SKM-1 (cell line): ENCODE measurements around the gene FOXO3.
A peak's percentile ranks its signal among the peaks of the same experiment; 100 is the strongest.
"Not testable (repeated sequence)": the region's sequence is repeated elsewhere in the genome, so short reads cannot be mapped to it uniquely, and the experiment has no call there.

Experiments
- DNase-seq: peaks from one replicate; lab custom pipeline; 2025; ENCODE audit not compliant: unreplicated experiment; lab: John Stamatoyannopoulos, UW

Gene FOXO3

DNA sequence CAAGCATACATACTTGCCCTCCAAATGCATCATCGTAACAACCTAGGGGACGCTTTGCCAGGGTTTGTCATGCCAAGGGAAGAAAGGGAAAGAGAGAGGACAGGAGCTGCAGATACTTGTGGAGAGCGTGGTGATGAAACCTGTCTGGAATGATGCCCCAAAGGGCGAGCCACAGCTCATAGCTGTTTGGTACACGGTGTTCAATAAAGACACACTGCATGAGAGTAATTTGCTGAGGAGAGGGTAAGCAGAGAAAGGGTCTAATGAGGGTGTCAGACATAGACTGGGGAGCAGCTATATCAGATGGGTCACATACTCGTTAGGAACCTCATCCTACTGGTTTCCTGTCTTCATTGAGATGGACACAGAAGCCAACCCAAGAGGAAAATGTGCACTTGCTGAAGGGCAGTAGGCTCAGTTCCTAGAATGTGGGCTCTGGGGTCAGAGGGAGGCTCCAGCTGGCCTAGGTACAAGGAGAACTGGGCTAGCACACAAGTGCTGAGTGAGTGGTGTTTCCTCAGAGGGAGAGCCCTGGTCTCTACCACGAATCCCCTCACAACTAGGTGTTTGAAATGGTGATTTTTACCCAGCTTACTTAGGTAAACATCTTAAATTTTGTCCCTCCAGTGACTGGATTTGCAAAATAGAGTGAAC lies 5.2 kb upstream of the FOXO3 start:
- DNase-seq = no peak

- no peak for DNase-seq
These were observed 4.5 kb upstream of the FOXO3 start for GRCh38 chr6:108556250-108556649.

DNA sequence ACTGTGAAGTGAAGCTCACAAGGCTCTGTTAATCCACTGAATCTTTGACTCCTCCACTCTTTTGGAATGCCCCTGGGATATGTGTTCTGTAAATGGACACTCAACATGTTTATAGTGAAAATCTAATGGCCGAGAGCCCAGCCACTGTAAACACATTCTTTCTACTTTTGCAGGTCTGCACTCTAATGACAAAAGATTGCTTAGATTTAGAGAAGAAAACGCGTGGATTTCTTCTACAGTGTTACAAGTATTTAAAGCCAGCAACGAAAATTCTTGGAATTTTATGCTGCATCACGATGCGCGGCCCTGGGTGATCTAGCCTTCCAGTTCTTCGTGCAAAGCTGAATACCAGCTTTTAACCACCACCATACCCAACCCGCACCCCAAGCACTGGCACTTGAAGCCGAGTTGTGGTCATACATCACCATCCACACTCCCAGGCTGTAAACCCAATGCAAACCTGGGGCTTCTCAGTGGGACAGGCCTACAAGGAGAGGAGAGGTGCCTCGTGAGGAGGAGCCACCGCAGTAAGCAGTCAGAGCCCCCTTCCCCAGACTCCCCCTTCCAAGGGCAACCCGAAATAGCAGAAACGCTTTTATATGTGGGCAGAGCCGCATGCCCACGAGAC lies 3.7 kb upstream of the FOXO3 start:
- DNase-seq = no peak

- DNase-seq = peak; percentile 45
These were observed 3.0 kb upstream of the FOXO3 start for GRCh38 chr6:108557494-108558371.

DNA sequence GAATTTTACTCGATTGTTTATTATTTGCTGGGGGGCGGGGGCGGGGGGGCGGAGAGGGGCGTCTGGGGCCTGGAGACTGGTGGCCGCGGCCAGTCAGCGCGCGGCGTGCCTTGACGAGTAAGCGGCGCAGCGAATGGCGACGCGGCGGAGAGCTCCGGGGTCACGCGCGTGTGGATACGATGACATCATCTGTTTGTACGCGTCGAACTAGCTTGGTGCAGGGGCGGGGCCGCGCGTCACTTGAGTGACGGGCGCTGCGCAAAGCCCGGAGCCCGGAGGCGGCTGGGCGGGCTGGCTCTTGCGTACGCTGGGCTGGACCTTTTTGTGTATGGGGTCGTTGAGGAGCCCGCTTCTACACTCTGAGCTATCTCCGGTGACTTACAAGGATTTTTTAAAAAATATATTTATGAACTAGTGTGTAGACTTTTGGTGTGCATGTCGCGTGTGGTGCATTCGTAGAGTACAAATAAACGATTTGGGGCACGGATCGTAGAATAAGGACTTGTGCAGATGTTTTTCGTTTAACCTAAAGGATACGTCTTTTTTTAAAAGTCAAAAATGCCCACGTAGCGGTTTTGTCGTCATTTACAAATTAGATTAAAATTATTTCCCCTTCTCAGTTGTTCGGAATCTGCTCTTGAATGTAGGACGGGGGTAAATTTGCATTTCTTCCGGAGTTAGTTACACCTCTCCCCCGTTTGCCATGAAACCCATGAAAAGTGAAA lies 2.2 kb upstream of the FOXO3 start:
- DNase-seq = peak; percentile 93

DNA sequence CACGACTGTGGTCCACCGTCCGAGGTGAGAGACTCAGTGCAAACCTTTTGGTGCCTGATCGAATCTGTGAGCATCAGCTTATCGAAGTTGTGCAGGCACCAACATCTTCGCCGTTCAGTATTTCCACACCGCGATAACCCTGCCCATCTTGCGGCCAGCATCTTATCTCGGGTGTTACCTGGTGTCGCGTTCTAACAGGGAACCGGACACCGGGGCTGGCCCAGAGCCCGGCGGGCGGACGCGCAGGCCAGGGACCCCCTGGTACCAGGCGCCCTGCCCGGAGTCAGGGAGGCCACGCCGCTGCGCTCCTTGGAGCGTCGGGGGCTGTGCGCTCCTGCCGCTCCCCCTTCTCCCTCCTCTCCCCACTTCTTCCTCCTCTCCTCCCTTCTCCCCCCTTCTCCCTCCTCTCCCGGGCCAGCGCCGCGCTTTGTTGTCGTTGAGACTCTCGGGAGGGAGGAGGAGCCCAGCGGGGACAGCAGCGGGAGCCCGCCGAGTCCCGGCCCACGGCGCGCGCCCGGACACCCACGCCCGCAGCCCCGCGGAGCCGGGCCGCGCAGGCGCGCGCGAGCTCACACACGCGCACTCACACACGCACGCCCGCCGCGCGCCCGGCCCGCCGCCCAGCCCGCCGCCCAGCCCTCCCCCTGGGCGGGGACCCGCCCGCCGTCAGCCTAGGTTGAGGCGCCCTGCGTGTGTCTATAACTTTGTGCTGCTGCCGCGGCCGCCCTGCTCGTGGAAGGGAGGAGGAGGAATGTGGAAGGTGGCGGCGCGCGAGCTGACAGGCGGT lies 1.4 kb upstream of the FOXO3 start:
- DNase-seq = peak; percentile 71

DNA sequence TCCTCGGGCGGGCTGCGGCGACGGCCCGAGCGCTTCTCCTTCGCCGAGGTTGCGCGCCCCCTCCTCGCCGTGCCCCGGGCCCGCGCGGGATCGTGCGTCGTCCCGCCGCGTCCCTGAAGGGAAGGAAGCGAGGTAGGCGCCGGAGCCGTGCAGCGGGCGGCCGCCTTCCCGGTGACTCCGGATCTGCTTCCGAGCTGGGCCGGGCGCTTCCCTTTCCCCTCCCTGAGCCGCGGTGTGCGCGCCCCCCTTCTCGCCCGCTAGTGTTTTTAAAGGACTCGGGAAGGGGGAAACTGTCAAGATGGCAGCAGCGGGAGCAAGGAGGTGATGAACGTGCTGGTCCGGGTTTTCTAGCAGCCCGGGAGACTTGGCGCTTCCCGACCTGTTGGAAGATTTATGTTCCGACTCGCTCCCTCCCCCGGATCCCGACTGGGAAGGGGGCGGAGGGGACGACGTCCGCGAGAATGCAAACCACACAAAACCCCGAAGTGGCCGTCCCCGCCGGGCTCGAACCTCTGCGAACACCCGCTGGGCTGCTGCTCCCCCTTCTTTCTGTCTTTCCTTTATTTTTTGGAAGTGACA lies 744 bp upstream of the FOXO3 start:
- no peak for DNase-seq

- DNase-seq = not testable (repeated sequence)
These were observed 561 bp downstream of the FOXO3 start for GRCh38 chr6:108561309-108561647.

DNA sequence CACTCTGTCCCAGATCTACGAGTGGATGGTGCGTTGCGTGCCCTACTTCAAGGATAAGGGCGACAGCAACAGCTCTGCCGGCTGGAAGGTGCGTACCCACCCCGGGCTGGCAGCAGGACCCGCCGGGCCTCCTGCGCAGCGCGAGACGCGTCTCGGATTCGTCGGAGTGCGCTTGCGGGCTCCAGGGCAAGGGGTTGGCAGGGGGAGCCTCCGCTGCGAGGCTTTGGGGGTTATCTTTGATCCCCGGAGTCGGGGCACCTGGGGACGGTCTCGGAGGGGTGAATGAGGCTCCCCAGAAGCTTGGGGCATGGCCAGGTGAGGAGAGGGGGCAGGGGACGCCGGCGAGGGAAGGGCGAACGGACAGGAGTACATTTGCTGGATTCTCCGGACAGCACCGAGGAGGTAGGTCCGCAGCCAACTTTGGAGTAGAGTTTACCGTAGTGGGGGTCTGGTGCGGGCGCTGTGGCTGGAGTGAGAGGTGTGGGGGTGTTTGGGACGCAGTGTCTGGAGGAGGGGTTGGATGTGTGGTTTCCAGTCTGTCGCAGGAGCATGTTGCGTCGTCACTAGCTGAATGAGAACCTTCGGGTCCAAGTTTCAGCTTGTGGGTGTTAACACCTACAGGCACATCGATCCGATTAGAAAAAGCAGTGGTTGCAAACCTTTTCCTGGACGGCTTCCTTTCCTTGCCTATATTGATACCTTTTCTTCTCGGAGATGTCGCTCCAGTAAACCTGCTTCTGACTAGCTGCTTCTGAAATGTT lies 1.2 kb downstream of the FOXO3 start:
- DNase-seq = no peak

DNA sequence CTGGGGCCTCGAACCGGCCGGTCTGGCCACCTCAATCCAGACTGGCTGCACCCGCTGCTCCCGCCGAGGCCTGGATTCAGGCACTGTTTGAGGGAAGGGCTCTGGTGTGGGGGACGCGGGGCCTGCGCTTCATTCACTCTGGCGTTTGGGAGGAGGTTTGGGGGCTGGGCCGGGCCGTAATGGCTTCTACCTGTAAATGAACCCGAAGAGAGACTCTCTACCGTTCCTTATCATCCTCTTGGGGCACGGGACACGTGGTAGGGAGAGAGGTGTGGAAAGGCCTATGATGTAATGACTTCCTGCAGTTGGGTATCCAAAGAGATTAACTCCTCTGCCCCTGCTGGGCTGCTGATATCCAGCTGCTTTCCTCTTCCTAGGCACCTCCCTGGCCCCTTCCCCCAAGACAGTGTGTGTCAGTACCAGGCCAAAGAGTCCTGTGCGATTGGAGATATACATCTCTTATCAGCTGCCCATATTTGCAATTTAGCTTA lies 1.8 kb downstream of the FOXO3 start:
- peak; percentile 86 for DNase-seq

GRCh38 chr6:108563292-108563691 lies 2.6 kb downstream of the FOXO3 start:
- no peak for DNase-seq

DNA sequence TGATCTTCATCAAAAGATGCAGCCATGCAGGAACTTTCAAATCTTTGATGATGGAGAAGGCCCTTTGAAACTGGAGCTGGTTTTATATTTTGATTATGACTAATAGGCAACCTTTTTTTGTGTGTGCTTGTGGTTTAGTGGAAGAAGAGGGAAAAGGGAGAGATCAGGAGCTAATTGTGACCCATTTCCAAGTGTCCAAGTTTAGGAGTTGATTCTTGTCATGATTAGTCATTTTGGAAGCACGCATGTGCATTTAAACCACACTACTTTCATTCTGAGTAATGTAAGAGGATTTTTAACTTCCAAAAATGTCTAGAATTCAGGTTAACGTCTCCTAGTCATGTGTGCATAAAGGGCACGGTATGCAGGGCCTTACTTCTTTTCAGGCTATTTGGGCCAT lies 3.5 kb downstream of the FOXO3 start:
- DNase-seq = no peak

DNA sequence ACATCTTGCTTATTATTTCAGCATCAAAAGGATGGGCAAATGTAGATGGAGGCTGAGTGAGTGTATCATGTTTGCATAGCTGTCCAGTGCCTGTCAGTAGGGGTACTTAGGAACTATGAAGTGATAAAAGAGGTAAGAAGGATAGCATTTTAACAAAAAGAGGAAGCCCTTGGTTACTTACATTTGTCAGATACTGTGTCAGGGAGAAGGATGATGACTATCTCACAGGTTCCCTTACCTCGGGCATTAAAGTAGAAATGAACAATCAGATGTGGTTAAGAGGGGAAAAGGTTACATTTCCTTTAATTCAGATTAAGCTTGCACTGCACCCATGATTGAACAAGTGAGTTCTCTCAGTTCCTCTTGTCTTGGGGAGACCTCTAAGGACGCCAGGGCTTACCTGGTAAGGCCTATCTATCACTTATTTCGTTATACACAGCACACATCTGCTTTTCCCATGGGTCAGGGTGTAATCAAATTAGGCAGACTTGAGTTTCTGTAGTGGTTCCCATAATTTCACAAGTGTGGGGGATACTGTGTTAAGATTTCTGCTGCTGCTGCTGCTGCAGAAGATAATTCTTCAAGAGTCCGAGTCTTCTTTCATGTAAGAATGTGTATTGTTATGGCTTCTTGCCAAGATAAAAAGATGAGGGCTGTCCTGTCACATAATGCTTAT lies 4.5 kb downstream of the FOXO3 start:
- peak; percentile 85 for DNase-seq

DNA sequence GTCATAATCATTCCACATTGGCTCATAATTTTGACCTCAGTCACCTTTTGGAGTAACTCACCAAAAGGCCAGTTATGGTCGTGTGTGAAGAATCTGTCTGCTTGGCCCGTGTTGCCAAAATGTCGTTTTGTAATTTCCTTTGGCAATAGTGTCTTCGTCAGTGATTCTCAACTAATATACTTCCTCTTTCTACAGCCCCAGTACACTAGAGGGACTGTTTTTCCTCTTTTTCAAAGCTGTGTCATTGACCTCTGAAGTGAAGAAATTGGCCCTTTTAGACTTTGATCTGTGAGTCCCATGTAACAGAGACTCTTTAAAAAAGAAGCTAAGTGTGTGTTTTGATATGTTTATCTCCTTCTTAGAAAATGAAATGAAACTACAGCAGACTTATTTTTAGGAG lies 5.2 kb downstream of the FOXO3 start:
- DNase-seq = peak; percentile 96

GRCh38 chr6:108566406-108566805 lies 5.7 kb downstream of the FOXO3 start:
- no peak for DNase-seq

GRCh38 chr6:108568101-108568500 lies 7.4 kb downstream of the FOXO3 start:
- no peak for DNase-seq

DNA sequence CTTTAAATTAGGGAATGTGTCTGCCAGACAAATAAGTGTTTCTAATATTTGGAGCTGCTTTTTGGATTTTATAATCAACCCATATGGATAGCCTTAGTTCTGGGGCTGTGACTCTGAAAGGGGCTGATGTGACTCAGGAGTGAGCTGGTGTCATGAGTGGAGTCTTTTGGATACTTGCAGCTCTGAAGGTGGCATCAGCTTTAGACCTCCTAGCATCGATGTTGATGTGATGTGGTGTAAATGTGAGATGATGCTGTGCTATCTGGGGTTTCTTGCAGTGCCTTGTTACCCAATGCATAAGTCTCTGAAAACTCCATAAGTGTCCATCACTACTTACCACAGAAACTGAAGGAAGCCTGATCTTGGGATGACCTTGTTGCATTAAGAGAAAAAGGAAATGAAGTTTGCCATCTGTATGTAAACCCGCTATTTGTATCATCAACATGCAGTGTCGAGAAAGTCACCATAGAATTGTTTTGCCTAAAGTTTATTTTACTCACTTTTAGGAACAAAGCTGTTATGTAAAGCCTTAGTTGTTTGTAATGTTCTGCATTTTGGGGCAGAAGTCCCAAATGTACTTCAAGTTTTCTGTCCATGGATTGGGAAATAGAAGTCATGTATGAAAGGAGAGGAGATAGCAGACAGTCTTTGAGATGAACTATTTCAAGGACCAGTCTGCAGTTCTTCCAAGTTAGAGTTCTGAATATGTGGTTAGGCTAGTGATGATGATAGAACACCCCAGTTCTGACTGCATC lies 8.0 kb downstream of the FOXO3 start:
- DNase-seq = no peak

DNA sequence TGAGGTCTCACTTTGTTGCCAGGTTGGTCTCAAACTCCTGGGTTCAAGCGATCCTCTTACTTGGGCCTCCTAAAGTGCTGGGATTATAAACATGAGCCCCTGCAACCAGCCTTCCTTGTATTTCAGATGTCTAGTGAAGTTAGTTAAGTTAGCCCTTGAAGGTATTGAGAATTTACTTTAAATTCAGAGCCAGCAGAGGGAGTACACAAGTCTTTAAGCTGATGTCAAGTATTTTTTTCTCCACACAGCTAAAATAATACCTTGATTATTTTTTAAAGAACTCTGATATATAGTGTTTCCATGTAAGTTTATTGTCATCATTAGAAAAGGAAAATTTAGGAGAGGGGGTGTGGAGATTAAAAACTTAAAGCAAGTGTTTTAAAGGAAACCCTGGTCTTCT lies 9.8 kb downstream of the FOXO3 start:
- no peak for DNase-seq
